ENCODE data around the gene KLF3. TPM values are rescaled to one million over a fixed set of nuclear protein-coding genes. Genes with fewer than 3 reads are reported as not detected.

Gene KLF3
- total RNA-seq, 1 donor from 2014 or later, result 42.4 TPM

- Mint-ChIP-seq H3K27ac (ENCODE audit: unreplicated experiment) (no peak overlapping the region), H3K9me3 (ENCODE audit: unreplicated experiment) (peaks cover 8% of the 10 kb centered on the region), H3K36me3 (ENCODE audit: unreplicated experiment) (no peaks in the 10 kb centered on the region), H3K4me1 (ENCODE audit: unreplicated experiment) (no peaks in the 10 kb centered on the region), H3K27me3 (ENCODE audit: unreplicated experiment) (no peaks in the 10 kb centered on the region), H3K4me3 (ENCODE audit: unreplicated experiment) (no peak overlapping the region)
- TF ChIP-seq CTCF (IDR thresholded peaks at IDR 0.05), result no peak
- DNase-seq (ENCODE audit: extremely low spot score, unreplicated experiment), result no peak
Measured at GRCh38 chr4:38715050-38715449, 51.1 kb downstream of the KLF3 start.

GRCh38 chr4:38716256-38716655 is 52.3 kb downstream of the KLF3 start:
- no peak overlapping the region for H3K4me3 Mint-ChIP-seq (ENCODE audit: unreplicated experiment)
- H3K9me3 Mint-ChIP-seq (ENCODE audit: unreplicated experiment), result peaks cover 8% of the 10 kb centered on the region
- H3K4me1 Mint-ChIP-seq (ENCODE audit: unreplicated experiment), result no peaks in the 10 kb centered on the region
- H3K27ac Mint-ChIP-seq (ENCODE audit: unreplicated experiment), result no peak overlapping the region
- no peak for TF ChIP-seq CTCF (IDR thresholded peaks at IDR 0.05)
- DNase-seq (ENCODE audit: extremely low spot score, unreplicated experiment), result no peak
- no peaks in the 10 kb centered on the region for H3K36me3 Mint-ChIP-seq (ENCODE audit: unreplicated experiment)
- H3K27me3 Mint-ChIP-seq (ENCODE audit: unreplicated experiment), result no peaks in the 10 kb centered on the region

- no peak for TF ChIP-seq CTCF (IDR thresholded peaks at IDR 0.05)
- Mint-ChIP-seq H3K36me3 (ENCODE audit: unreplicated experiment) (no peaks in the 10 kb centered on the region), H3K27me3 (ENCODE audit: unreplicated experiment) (no peaks in the 10 kb centered on the region), H3K4me3 (ENCODE audit: unreplicated experiment) (no peak overlapping the region), H3K4me1 (ENCODE audit: unreplicated experiment) (no peaks in the 10 kb centered on the region), H3K27ac (ENCODE audit: unreplicated experiment) (no peak overlapping the region), H3K9me3 (ENCODE audit: unreplicated experiment) (peaks cover 3% of the 10 kb centered on the region)
- DNase-seq (ENCODE audit: extremely low spot score, unreplicated experiment), result no peak
Measured at GRCh38 chr4:38717604-38718003, 53.6 kb downstream of the KLF3 start.

- no peak for TF ChIP-seq CTCF (IDR thresholded peaks at IDR 0.05)
- peaks cover 10% of the 10 kb centered on the region for H3K4me1 Mint-ChIP-seq (ENCODE audit: unreplicated experiment)
- H3K4me3 Mint-ChIP-seq (ENCODE audit: unreplicated experiment), result no peak overlapping the region
Measured at GRCh38 chr4:38723114-38723513, 59.1 kb downstream of the KLF3 start.

GRCh38 chr4:38723726-38724474 is 59.9 kb downstream of the KLF3 start:
- no peak overlapping the region for H3K27ac Mint-ChIP-seq (ENCODE audit: unreplicated experiment)
- no peak overlapping the region for H3K4me3 Mint-ChIP-seq (ENCODE audit: unreplicated experiment)
- TF ChIP-seq CTCF (IDR thresholded peaks at IDR 0.05), result no peak
- DNase-seq (ENCODE audit: extremely low spot score, unreplicated experiment), result peak; percentile 60
- no peaks in the 10 kb centered on the region for H3K27me3 Mint-ChIP-seq (ENCODE audit: unreplicated experiment)
- H3K4me1 Mint-ChIP-seq (ENCODE audit: unreplicated experiment), result peaks cover 13% of the 10 kb centered on the region
- no peaks in the 10 kb centered on the region for H3K9me3 Mint-ChIP-seq (ENCODE audit: unreplicated experiment)
- H3K36me3 Mint-ChIP-seq (ENCODE audit: unreplicated experiment), result no peaks in the 10 kb centered on the region

More at GRCh38 chr4:38723114-38723513, 59.1 kb downstream of the KLF3 start:
- DNase-seq (ENCODE audit: extremely low spot score, unreplicated experiment), result peak; percentile 56
- Mint-ChIP-seq H3K27me3 (ENCODE audit: unreplicated experiment) (no peaks in the 10 kb centered on the region), H3K9me3 (ENCODE audit: unreplicated experiment) (no peaks in the 10 kb centered on the region), H3K27ac (ENCODE audit: unreplicated experiment) (no peak overlapping the region), H3K36me3 (ENCODE audit: unreplicated experiment) (no peaks in the 10 kb centered on the region)
